PC-9 (cell line): ENCODE measurements around the gene VTN.

Experiments used
- EZH2 ChIP-seq: fragments of 200-600 bp; sonication (generic); IDR thresholded peaks from 2 replicates; pipeline ENCODE4 v1.8.0; 2017; ENCODE audit warnings: antibody characterized with exemption, low read depth
- TF ChIP-seq, protein P1 (sequence below): fragments of 200-600 bp; sonication (generic); conservative IDR thresholded peaks from 2 replicates; pipeline ENCODE4 v1.6.1; 2017; ENCODE audit warnings: mixed run types, antibody characterized with exemption, mild to moderate bottlenecking, moderate library complexity

DNA sequence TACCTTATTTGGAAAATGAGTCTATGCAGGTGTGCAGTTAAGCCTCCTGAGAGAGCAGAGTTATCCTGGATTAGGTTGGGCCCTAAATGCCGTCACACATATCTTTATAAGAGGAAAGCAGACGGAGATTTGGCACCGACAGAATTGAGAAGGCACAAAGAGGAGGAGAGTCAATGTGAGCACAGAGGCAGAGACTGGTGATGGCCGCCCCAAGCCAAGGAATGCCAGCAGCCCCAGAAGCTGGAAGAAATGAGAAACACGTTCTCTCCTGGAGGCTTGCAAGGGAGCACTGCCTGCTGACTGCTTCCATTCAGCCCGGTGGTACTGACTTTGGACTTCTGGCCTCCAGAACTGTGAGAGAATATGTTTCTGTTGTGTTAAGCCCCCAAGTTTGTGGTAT is 32.7 kb upstream of the VTN start:
- TF ChIP-seq, protein P1, sequence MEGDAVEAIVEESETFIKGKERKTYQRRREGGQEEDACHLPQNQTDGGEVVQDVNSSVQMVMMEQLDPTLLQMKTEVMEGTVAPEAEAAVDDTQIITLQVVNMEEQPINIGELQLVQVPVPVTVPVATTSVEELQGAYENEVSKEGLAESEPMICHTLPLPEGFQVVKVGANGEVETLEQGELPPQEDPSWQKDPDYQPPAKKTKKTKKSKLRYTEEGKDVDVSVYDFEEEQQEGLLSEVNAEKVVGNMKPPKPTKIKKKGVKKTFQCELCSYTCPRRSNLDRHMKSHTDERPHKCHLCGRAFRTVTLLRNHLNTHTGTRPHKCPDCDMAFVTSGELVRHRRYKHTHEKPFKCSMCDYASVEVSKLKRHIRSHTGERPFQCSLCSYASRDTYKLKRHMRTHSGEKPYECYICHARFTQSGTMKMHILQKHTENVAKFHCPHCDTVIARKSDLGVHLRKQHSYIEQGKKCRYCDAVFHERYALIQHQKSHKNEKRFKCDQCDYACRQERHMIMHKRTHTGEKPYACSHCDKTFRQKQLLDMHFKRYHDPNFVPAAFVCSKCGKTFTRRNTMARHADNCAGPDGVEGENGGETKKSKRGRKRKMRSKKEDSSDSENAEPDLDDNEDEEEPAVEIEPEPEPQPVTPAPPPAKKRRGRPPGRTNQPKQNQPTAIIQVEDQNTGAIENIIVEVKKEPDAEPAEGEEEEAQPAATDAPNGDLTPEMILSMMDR: no peak
- TF ChIP-seq EZH2: no peak
